NCI-H2171 (cell line): ENCODE data around the gene TGFBR3.

Experiments
- DNase-seq: peaks from one replicate; lab custom pipeline; 2025; lab: John Stamatoyannopoulos, UW

The TGFBR3 gene

DNA sequence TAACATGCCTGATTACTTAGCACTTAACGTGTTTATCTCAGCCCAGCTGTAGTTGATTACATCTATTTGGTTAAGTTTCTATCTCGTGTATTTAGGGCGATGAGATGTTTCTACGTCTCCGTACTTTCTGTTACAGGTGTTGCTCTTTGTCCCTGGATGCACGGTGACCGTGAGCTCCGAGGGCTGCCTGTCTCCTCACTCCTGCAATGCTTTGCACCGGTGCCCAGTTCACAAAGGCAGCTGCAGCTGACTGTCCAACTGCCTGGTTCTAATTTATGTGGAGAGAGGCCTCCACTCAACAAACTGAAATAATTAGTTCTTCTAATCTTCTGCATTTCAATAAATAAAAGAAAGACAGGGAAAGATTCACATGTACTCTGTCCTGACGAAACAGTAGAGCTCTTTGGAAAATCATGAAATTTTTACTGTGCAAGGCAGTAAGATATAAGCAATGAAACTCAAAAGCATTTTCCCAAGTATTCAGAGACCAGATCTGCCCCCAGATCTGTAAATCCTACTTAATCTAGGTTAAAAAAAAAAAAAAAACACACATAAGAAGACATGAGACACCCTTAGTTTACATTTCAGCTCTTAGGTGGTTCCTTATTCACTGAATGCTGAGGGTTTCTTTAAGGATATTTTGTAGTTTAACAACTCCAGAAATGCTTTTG, 108.2 kb downstream of the TGFBR3 start:
- no peak for DNase-seq

DNA sequence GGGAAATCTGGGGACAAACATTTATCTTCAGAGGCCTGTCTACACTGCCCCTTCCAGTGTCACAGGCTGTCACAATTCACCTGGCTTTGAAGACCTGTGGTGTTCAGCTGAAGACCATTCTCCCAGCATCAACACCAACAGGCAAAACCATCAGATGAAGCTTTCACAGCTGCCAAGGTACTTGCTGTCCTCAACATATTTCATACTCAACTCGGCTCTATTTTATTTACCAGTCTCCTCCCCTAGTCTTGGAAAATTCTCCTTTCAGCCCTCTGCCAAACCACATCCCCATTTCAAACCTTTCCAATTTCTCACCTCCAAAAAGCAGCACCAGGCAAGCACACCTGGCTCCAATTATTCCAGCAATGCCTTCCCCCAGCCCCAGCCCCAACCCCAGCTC, 108.8 kb downstream of the TGFBR3 start:
- no peak for DNase-seq

DNA sequence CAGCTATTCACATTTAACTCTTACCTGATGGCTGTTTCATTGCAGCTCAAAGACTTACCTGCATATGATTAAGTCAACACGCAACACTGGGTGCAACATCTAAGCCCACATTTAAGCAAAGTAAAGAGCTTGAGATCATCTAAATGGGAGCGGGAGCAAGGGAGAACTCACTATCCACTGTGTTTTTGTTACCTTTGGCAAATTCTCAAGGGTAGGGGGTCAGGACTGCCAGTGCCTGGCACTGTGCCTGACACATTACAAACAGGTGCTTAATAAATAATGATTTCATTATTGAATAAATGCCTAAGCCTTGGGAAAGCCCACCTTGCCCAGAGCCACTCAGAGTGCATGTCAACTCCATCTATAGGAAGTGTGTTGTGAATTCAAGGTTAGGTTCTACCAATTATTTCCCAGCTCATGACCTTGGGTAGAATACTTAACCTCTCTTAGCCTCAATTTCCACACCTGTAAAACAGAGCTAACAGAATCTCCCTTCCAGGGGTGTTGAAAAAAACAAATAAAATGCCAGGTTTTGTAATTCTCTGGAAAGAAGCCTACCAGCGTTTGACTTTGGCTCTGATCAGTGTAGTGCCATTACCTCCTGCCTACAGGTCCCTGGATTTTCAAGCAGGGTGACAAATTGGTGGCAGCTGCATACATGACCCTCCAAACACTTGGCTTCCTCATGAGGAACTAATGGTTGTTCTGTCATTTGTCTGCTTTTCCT, 109.7 kb downstream of the TGFBR3 start:
- DNase-seq = no peak

DNA sequence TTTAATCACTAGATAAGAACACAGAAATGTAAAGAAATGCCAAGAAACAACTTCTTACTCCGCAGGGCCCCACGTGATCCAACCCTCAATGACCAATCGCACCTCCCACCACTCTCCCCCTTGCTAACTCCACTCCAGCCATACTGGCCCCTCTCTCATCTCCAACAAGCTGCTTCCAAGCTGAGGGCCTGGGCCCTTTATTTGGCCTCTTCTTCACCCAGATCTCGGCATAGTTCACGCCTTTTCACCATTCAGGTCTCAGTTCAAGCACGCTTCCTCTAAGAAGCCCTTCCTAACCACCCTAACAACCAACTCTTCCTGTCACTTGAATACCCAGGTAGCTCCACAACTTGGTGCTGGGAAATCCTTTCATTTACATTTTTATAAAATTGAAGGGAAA, 110.7 kb downstream of the TGFBR3 start:
- no peak for DNase-seq

DNA sequence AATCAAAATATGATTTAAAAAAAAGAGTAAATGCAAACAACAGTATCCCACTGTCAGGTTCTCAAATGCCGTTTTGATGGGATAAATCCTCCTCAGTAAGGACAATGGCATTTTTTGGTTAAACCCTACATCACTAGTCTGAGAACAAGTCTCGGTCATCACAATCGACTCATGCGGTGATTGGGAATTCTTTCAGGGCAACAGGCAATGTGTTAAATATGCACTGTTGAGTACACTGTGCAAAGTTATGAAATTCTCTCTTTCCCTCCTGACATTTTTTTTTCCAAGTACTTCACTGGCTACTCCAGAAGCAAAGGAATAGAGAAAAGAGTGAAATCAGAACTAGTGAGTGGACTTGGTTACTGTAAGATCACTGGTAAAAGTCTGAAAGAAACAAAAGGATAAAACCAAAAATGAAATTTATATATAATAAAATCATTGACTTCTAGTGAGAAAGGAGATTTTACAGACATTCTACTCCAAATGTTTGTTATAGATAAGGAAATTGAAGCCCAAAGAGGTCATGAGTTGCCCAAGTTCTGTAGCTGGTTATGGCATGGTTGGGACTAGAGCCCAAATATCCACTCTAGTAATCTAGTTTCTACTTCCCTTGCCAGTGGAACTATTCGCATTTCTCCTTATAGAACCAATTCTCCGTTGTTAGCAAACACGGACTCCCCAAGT, 111.3 kb downstream of the TGFBR3 start:
- no peak for DNase-seq

DNA sequence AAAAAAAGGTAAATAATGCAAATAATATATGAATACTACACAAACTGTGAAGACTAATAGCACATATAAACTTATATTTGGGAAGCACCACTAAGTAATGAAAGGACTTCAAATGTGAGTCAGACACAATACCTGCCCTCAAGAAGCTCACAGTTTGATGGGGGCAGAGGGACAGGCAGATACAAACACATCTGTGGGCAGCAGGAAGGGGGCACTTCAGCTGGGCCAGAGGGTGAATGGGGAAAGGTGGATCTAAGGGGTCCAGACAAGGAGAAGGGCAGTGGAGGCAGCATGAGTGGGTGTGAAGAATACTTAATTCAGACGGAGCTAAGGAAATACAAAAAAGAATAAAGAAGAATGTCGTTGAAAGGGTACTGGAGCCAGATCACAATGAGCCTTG, 114.2 kb downstream of the TGFBR3 start:
- no peak for DNase-seq

DNA sequence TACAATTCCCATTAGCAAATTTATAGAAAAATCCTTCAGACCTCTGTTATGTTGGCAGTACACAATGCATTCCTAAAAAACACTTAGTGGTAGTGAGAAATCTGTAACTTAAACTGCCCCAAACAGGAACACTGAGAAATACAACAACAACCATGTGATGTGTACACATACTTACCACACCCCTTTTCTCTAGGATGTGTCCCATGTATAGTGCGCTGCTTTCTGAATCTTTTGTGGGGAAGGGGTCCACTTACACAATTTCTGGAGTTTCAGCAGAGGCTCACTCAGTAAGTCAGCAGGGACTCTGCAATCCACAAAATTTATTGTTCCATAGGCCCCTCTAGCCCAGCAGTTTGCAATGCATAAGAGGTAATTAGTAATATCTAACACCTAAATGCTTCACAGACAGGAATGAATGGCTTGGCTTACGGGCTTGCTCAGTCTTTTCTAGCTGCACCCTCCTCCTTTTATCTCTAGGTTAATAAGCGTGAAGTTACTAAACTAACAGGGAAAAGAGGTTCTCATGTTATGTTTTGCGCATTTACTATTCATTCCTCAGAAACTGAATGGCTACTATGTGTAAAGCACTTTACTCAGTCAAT, 115.2 kb downstream of the TGFBR3 start:
- DNase-seq = no peak

DNA sequence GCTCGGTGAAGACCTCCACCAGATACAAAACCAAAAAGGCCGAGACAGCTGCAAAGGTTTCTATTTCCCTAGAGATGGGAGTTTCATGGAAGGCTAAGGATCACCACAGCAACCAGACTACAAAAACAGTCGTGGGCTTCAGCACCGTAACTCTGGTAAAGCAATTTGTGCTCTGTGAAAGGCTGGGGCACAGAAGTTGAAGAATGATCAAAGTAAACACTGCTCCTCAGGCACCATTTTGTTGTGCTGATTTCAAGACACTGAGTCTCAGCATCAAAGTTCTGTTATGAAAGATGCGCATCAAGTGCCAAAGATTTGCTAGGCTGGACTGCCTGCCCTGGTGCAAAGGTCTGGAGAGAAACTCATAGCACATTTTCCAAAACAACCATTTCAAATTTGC, 116.2 kb downstream of the TGFBR3 start:
- DNase-seq = no peak

DNA sequence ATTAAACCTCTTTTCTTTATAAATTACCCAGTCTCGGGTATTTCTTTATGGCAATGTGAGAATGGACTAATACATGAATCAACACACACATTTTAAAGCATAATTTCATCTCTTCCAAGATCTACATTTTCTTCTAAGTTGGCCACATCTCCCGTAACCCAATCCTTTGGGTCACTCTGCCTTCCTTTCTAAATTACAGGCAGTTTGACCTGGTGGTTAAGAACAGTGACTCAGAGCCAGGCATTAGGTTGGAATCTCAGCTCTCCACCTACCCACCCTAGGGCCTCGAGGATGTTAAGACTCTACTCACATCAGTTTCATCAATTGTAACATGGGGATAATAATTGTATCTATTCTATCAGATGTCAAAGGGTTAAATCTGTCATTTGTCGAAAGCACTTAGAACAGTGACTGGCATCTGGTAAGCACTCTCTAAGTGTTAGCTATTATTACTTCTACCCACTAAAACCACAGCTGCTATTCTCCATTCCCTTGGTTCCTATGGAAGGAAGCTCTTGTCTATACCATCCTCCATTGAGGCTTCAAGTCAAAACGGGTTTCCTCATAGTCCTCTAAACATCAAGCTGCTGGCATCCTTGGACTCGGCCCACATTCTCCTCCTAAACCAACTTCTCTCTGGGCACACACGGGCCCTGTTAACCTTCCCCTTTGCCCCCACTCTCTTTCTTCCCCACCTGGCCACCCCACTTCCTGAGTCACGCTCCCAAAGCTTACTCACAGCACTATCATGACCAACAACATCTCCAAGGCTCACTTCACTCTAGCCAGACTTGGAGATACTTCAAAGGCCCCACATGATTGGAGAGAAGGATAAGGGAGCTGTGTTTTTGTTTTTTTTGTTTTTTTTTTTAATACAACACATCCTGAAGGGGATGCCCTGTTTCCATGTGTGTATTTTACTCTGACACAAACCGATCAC, 116.9 kb downstream of the TGFBR3 start:
- no peak for DNase-seq

DNA sequence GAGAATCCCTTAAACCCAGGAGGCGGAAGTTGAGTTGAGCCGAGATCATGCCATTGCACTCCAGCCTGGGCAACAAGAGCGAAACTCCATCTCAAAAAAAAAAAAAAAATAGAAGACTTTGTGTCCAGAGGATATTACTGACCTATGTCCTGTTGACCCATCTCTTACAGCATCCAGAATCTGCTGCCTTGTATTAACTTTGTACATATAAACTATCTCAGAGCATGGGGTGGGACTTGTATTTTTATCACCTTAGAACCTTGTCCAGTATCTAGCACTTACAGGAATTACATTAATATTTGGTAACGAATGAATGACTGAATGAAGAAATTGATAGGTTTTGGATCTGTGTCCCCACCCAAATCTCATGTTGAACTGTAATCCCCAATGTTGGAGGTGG, 117.8 kb downstream of the TGFBR3 start:
- no peak for DNase-seq

DNA sequence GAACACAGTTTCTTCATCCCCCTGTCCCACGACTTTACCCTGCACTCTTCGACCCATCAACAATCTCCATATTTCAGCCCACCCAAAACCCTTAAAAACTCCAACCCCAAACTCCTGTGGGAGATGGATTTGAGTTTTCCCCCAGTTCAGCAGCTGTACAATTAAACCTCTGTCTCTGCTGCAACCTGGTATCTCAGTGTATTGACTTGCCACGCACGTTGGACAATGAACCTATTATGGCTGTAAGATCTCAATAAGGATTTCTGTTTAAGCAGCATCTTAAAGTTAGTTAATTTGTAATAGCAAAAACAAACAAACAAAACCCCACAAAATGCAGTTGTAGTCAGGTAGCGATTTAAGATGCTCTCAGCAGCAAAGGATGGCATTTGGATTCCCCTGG, 119.1 kb downstream of the TGFBR3 start:
- DNase-seq = no peak

DNA sequence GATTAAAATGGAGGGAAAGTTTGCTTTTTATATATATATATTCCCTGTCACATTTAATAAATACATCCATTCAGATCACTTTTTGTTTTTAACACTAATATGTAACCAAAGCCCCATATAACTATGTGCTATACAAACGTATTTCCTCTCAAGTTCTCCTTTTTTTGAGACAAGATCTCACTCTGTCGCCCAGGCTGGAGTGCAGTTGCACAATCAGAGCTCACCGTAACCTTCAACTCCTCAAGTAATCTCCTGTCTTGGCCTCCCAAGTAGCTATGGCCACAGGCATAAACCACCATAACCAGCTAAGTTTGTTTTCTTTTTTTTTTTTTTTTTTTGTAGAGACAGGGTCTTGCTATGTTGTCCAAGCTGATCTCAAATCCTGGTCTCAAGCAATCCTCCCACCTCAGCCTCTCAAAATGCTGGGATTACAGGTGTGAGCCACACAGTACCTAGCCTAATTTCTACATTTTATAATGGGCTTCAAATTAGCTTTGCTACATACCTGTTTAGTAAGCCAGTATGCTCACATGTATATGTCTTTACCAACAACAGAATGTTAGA, 120.0 kb downstream of the TGFBR3 start:
- DNase-seq = no peak

DNA sequence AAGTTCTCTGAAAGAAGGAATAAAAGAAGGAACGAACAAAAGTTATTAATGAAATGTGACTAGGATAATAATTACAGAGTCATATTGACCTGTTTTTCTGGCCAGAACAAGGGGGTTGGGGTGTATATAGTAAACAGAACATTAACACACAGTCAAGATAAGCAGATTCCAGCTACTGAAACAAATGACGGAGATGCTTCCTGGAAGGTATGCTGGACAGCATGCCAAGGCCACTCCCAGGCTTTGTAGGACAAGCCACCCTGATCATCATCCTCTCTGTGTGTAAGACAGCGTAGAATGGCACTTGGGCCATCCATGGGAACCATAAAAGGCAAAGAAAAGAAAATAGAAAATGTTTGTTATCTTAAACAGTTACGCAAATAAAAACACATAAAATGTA, 120.7 kb downstream of the TGFBR3 start:
- DNase-seq = no peak

DNA sequence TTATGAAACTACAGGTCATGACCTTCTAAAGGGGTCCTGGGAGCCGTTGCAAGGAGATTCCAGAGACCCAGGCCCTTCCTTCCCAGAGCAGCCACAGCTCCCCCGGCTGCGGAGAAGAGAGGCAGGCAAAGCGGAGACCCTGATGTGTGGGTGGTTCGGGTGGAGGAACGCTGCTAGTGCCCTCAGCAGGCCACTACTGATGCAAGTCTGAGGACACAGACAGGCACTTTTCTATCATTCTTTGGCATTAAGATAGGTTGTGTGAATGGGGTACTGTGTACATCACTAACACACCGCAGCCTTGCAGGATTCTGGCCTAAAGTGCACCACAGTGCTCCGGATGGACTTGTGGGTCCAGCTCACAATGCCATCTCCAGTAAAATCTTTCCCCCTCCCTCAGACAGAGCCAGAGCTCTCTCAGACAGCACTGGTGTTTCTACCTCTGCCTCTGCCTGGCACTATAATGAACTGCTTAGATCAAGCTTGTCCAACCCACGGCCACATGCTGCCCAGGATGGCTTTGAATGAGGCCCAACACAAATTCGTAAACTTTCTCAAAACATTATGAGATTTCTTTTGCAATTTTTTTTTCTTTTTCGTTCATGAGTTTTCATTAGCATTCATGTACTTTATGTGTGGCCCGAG, 121.4 kb downstream of the TGFBR3 start:
- DNase-seq = no peak

DNA sequence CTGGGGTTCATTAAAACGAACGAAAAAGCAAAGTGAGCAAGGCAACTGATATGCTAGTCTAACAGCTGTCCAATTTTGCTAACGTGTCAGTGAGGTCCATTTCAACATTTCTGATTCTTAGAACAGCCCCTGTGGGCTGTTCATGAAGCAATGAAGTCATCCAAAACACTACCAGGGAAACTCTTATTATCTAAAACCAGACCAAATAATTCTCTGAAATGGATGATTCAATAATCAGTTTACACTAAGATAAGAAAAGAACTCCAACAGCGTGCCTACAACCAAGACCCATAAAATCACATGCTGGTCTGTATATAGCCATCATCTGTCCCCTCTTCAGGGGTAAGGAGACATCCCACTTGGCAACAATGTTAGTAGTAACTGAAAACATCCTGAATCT, 122.7 kb downstream of the TGFBR3 start:
- DNase-seq = no peak

DNA sequence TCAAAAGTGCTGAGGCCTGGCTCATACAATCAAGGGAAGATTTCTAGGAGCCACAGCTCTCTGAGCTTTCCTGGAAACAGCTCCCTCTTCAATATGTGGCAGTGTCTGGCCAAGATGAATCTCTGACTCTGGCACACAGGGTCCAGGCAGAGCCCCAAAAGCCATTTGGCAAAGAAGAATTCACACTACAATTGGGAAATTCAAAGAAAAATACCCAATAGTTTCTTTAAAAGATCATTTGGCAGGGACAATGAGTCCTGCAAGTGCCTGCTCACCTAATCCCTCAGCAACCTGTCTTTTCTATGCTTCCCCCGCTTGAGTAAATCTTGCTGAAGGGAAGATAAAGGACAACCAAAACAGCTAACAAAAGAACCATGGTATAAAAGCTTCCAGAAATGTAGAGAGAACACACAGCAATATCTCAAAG, 124.6 kb downstream of the TGFBR3 start:
- DNase-seq = no peak

DNA sequence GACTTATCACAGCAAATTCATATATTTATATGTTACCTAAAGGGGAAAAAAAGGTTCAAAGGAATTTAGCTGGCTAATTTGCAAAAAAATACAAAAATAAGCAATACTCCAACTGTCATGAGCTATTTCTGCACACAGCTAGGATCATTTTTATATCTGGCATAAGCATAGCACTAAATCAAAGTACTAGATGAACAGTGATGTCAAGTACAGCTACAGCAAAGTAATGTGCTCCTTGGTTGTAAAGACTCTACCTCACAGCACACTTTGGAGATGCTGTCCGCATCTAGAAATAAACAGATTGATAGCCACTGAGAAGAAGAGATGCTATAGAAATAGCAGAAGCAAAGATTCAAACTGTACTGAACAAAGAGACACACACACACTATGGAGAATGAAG, 125.4 kb downstream of the TGFBR3 start:
- no peak for DNase-seq

DNA sequence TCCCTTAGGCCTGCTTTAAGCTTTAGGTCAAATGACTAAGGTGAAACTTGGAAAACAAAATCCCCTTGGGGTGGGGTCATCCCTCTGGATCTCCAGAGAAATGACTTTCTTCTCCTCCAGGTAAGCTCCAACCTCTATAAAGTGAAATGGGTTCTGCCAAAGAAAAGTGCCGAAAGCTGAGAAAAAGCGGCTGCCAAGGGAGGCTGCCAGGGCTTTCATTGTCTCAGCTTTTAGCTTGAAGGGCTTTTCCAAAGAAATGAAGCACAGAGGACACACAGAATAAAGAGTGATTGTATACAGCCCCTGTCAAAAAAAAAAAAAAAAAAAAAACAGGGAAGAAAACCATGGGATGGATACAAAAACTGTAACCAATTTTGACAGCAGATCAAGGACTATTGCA, 126.9 kb downstream of the TGFBR3 start:
- DNase-seq = no peak

DNA sequence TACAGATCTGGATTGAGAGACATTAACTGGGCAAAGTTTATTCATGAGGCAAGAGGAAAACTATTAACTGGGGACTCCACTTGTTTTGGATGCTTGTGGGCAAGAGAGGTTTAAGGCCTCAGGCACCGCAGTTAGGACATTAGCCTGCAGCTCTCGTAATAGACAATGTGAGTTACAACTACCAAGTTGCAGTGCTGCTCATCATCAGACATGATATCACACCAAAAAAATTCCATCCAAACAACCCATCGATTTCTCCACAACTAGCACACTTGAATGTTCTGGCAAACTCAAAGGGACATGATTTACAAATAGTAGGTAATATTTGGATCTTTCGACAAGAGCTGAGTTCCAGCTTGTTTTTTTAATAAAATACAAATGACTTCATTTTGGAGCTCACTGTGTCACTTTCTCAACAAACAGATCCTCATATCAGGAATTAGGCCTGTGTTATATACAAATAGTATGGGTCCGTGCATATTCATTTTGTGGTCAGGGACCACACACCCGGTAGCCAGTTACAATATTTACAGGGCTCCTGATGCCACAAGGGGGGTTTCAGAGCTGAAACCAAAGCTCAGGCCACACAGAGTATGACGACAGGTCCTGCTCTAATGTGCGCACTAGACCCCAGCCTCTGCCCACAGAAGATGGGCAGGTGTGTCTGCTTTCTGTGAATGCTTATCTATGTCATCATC, 128.0 kb downstream of the TGFBR3 start:
- DNase-seq = no peak

DNA sequence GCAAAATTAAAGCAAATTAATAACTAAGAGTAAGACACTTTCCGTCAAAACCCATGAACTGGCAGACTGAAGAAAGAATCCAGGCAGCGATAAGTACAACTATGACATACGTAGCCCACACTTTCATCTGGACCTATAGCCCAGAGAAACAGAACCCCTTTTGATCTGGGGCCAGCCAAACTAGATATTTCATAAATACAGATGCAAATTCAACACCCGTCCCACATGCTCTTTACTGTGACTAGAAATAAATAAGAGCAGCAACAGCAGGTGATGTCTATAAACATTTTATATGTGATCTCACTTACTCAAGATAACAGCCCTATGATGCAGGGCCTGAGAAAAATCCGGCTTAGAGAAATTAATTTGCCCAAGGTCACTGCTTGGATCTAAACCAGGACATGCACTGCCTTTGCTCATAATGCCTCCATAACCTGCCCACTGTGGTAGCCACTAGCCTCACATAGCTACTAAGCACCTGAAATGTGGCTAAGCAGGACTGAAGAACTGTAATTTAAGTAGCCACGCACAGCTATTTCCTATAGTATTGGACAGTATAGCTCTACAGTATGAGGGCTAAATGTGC, 130.2 kb downstream of the TGFBR3 start:
- no peak for DNase-seq
